IPS DF 6.9 (cell line): ENCODE data around the gene NIPSNAP3A.
"Not testable (repeated sequence)": the region's sequence is repeated elsewhere in the genome, so short reads cannot be mapped to it uniquely, and the experiment has no call there.

Experiments used
- DNase-seq: peaks from one replicate; pipeline ENCODE4 v3.0.0-alpha.2; 2013; ENCODE audit warnings: low read depth, low spot score
- H3K27ac ChIP-seq: one replicate; pipeline ENCODE4 v1.5.1; 2013; ENCODE audit warnings: low read length, control low read depth
- H3K27me3 ChIP-seq: 2 replicates; pipeline ENCODE4 v1.6.1; 2013; ENCODE audit warnings: mild to moderate bottlenecking, low read length; ENCODE audit not compliant: control insufficient read depth, insufficient read depth
- H3K36me3 ChIP-seq: 2 replicates; pipeline ENCODE4 v1.6.1; 2013; ENCODE audit warnings: low read length; ENCODE audit not compliant: control insufficient read depth, insufficient read depth
- H3K4me1 ChIP-seq: 2 replicates; pipeline ENCODE4 v1.6.1; 2013; ENCODE audit warnings: low read length; ENCODE audit not compliant: control insufficient read depth, insufficient read depth
- H3K4me3 ChIP-seq: 2 replicates; pipeline ENCODE4 v1.5.1; 2013; ENCODE audit warnings: mild to moderate bottlenecking, low read length
- H3K9me3 ChIP-seq: 2 replicates; pipeline ENCODE4 v1.6.1; 2013; ENCODE audit warnings: low read length, inconsistent platforms; ENCODE audit not compliant: control insufficient read depth, insufficient read depth
- WGBS: extraction: QIAGEN DNeasy Blood & Tissue Kit; methylation state at CpG from one replicate; pipeline ENCODE4 v1.1.7; 2013; ENCODE audit warnings: mixed read lengths, missing lambda C conversion rate; ENCODE audit not compliant: insufficient read length, insufficient coverage; 5-methylcytosine and 5-hydroxymethylcytosine counted together

Gene NIPSNAP3A

DNA sequence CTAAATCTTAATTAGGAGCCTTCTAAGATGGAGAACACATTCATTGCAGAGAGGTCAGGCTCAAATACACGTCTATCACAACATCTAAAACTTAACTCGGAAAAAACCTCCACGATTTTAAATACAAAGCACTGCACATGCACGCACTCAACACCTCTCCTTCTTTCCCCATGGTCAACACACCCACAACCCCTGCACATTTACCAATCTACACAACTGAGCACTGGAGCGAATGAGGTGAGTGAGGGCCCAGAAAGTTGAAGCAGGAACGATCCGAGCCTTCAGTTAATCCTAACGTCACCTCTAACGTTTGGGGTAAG is 278 bp upstream of the NIPSNAP3A start:
- WGBS: no CpG with 5 or more reads among the region's 9 CpGs
- Histone ChIP-seq H3K36me3 (no peaks in the 10 kb centered on the region), H3K27ac (no peak overlapping the region), H3K9me3 (no peaks in the 10 kb centered on the region), H3K27me3 (no peaks in the 10 kb centered on the region), H3K4me1 (no peaks in the 10 kb centered on the region), H3K4me3 (peak overlapping the region; percentile 96; the same call in 1 of the 2 replicates)
- DNase-seq: no peak

DNA sequence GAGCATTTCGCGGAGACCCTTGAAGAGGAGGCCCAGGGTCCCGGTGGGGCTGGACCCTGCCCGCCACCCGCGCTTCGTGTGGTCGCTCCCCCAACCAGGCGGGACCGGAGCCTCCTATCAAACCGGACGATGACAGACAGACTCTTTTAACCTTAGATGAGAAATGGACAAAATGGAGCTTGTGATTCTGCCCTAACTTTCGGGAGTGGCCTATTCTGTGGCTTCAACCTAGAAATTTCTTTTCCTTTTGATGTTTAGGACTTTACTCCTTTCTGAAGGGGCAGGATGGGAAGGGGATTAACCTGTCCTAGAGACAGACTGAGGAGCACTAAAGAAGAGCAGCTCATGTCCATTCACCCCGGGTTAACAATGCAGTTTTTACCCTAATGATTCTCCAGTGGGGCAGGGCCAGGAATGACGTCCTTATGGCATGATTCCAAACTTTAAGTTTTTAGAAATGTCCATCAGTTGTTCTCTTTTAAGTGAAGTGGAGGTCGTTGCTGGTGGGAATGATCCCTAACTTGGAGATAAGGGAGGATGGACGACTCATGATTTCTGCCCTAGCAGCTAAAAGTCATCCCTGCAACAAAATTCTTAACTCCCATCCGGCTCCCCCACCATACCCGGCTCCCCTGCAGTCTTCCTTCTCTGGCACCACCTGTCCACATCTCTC is 1.0 kb downstream of the NIPSNAP3A start:
- H3K4me3 ChIP-seq: peak overlapping the region; percentile 96; the same call in 1 of the 2 replicates
- no peaks in the 10 kb centered on the region for H3K9me3 ChIP-seq
- no peak for DNase-seq
- H3K4me1 ChIP-seq: no peaks in the 10 kb centered on the region
- WGBS: no CpG with 5 or more reads among the region's 19 CpGs
- H3K36me3 ChIP-seq: no peaks in the 10 kb centered on the region
- no peaks in the 10 kb centered on the region for H3K27me3 ChIP-seq
- H3K27ac ChIP-seq: no peak overlapping the region

DNA sequence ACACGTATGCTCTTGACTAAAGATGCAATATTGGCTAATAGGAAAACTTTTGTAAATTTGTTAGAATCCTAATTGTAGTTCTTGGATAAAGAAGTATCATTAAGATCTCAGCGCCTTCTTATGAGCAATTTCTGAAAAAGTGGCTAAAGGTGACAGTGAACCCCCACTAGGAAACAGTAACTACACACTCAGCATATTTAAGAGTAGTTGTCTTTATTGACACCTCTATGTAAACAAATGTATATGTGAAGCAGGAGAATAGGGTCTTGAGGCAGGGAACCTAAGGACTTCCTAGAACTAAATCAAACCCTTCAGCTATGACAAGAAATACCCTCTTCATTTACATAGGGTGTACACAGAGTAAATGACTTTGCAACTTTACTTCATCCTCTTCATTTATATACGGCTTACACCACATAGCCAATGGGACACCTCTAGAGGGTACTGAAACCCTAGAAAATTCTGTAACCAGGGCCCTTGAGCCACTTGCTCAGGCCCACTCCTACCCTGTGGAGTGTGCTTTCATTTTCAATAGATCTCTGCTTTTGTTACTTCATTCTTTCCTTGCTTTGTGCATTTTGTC is 2.8 kb downstream of the NIPSNAP3A start:
- no peak for DNase-seq
- Histone ChIP-seq H3K9me3 (no peaks in the 10 kb centered on the region), H3K4me3 (no peak overlapping the region), H3K27ac (no peak overlapping the region), H3K4me1 (no peaks in the 10 kb centered on the region), H3K27me3 (no peaks in the 10 kb centered on the region), H3K36me3 (no peaks in the 10 kb centered on the region)
- no CpG with 5 or more reads among the region's 3 CpGs for WGBS

DNA sequence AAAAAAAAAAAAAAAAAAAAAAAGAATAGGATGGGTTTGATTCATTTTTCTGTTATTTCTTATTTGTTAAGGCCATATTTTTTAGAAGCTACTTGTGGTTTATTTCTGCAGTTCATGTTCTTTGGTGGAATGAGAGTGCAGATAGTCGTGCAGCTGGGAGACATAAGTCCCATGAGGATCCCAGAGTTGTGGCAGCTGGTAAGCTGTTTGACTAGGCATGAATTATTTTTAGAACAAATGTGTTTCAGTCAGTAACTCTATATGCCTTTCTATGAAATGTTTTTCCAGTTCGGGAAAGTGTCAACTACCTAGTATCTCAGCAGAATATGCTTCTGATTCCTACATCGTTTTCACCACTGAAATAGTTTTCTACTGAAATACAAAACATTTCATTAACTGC is 11.5 kb downstream of the NIPSNAP3A start:
- H3K4me3 ChIP-seq: no peak overlapping the region
- DNase-seq: no peak
- no peak overlapping the region for H3K27ac ChIP-seq
- no peaks in the 10 kb centered on the region for H3K9me3 ChIP-seq
- no peaks in the 10 kb centered on the region for H3K36me3 ChIP-seq
- H3K27me3 ChIP-seq: no peaks in the 10 kb centered on the region
- H3K4me1 ChIP-seq: no peaks in the 10 kb centered on the region
- no CpG with 5 or more reads among the region's 3 CpGs for WGBS

DNA sequence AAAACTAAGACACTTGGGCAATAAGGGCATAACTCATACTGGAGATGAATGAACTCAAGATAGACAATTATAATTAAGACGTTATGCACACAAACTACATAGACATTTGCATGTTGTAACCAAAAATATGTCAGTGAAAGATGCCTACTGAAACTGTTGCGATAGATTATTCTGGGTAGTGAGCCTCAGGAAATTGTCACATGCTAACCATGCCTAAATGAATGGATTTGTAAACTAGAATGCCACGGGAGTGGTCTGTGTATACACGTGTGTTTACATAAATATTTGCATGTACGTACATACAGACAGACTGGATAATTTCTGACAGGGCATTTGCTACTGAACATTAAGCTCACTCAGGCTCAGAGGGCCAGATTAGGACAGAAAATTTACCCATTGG is 17.7 kb downstream of the NIPSNAP3A start:
- DNase-seq: no peak
- Histone ChIP-seq H3K27ac (no peak overlapping the region), H3K36me3 (no peaks in the 10 kb centered on the region), H3K9me3 (no peaks in the 10 kb centered on the region), H3K4me3 (no peak overlapping the region), H3K4me1 (no peaks in the 10 kb centered on the region), H3K27me3 (no peaks in the 10 kb centered on the region)
- no CpG with 5 or more reads among the region's 5 CpGs for WGBS

DNA sequence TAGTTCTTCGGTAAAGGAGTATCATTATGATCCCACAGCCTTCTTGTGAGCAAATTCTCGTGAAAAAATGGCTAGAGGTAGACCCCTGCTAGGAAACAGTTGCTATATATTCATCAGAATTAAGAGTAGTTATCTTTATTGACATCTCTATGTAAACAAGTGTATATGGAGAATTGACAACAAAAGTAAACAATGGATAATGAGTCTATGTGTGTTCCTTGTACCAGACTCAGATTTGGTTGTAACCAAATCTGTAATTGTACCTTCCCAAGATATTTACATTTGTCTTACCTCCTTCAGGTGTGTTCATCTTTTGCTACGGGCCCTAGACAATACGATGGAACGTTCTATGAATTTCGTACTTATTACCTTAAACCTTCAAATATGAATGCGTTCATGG is 18.5 kb downstream of the NIPSNAP3A start:
- H3K4me1 ChIP-seq: no peaks in the 10 kb centered on the region
- DNase-seq: no peak
- H3K27ac ChIP-seq: no peak overlapping the region
- no peak overlapping the region for H3K4me3 ChIP-seq
- WGBS: no CpG with 5 or more reads among the region's 7 CpGs
- H3K27me3 ChIP-seq: no peaks in the 10 kb centered on the region
- H3K9me3 ChIP-seq: no peaks in the 10 kb centered on the region
- H3K36me3 ChIP-seq: no peaks in the 10 kb centered on the region

DNA sequence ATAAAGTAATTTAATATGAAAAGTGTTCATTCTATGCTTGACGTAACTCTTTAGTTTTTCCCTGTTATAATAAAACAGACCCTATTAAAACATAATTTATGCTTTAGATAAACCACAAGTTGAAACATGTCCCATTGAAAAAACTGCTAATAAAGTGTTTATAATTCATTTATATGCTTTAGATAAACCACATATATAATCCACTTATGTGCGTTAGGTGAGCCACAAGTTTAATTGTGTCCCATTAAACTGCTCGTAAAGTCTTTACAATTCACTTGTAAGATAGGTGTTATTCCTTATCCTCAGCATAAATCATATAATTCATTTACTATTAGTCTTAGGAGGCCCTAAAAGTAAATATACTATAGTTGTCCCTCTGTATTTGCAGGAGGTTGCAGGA is 20.0 kb downstream of the NIPSNAP3A start:
- no CpG with 5 or more reads among the region's 3 CpGs for WGBS
- Histone ChIP-seq H3K27me3 (no peaks in the 10 kb centered on the region), H3K36me3 (no peaks in the 10 kb centered on the region), H3K9me3 (no peaks in the 10 kb centered on the region), H3K27ac (no peak overlapping the region), H3K4me1 (no peaks in the 10 kb centered on the region), H3K4me3 (no peak overlapping the region)
- no peak for DNase-seq

DNA sequence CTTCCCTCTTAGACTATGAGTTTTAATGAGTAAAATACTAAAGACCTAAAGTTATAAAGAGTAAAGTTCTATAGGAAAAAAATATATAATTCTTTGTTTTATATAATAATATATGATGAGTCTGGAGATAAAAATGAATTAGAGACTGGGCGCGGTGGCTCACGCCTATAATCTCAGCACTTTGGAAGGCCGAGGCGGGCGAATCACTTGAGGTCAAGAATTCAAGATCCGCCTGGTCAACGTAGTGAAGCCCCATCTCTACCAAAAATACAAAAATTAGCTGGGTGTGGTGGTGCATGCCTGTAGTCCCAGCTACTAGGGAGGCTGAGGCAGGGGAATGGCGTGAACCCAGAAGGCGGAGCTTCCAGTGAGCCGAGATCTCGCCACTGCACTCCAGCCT is 21.5 kb downstream of the NIPSNAP3A start:
- WGBS: no CpG with 5 or more reads among the region's 12 CpGs
- H3K4me3 ChIP-seq, H3K9me3 ChIP-seq, H3K27me3 ChIP-seq, H3K36me3 ChIP-seq, H3K4me1 ChIP-seq, H3K27ac ChIP-seq, DNase-seq: not testable (repeated sequence)

DNA sequence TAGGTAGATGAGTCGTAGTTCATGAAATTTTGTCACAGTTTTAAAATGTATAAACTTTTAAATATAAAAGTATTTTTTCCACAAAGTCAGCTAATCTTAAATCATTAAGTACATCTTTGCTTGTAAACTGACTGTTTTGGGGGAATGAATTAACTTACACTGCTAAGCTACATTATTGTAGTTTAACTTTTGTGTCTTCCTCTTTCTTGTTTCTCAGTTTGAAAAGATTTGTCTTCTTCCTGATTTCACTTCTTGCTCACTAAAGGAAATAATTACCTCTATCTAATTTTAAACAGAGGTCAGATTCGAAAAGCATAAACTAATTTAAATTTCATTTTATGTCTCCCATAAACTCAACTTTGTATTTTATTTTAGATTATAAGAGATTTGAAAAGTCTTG is 22.2 kb downstream of the NIPSNAP3A start:
- no peaks in the 10 kb centered on the region for H3K4me1 ChIP-seq
- no peak for DNase-seq
- H3K4me3 ChIP-seq: no peak overlapping the region
- H3K36me3 ChIP-seq: no peaks in the 10 kb centered on the region
- WGBS: no CpG with 5 or more reads among the region's 2 CpGs
- H3K27ac ChIP-seq: no peak overlapping the region
- H3K9me3 ChIP-seq: no peaks in the 10 kb centered on the region
- no peaks in the 10 kb centered on the region for H3K27me3 ChIP-seq

DNA sequence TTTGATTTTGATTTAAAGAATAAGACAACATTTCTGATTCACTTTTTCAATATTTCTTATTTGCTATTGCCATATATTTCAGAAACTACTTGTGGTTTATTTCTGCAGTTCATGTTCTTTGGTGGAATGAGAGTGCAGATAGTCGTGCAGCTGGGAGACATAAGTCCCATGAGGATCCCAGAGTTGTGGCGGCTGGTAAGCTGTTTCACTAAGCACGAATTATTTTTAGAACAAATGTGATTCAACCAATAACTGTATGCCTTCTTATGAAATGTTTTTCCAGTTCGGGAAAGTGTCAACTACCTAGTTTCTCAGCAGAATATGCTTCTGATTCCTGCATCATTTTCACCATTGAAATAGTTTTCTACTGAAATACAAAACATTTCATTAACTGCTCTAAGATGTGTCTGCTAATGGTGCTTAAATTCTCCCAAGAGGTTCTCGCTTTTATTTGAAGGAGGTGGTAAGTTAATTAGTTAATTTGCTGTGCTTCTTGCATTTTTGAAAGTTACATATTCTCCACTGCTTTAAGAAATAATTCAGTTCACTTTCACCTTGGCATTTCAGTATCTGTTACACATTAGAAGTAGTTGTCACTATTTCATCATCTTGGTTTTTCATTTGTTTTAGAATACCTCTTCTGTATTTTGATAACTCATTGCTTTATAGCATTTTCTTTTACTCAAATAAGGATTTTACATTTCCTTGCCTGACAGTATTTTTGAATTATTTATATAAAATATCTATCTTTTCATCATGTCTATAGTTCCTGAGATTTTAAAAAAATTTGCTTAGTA is 25.4 kb downstream of the NIPSNAP3A start:
- no peaks in the 10 kb centered on the region for H3K27me3 ChIP-seq
- H3K4me3 ChIP-seq: no peak overlapping the region
- no peaks in the 10 kb centered on the region for H3K36me3 ChIP-seq
- no CpG with 5 or more reads among the region's 5 CpGs for WGBS
- DNase-seq: no peak
- H3K4me1 ChIP-seq: no peaks in the 10 kb centered on the region
- H3K9me3 ChIP-seq: no peaks in the 10 kb centered on the region
- H3K27ac ChIP-seq: no peak overlapping the region
